ENCODE data around the gene ZFP57.
"Not testable (repeated sequence)": the region's sequence is repeated elsewhere in the genome, so short reads cannot be mapped to it uniquely, and the experiment has no call there.

ZFP57 gene

DNA sequence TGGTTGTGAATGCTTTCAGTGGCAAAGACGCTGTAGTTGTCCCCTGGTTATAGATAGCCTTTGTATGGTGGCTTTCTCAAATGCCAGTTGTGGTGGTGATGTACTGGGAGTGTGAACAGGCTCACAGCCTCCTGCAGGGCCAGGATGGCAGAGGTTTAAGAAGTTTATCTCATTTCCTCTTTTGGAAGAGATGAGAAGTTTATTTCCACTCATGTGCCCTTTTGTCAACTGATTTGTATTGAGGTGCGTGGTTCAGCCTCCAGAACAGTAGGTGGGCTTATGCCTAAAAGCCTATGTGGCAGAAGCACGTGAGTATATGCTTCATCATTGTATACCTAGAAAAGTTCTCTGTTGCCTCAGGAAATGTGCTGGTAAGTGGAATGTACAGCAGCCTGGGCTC, 13.7 kb upstream of the ZFP57 start:
- DNase-seq, result no peak

DNA sequence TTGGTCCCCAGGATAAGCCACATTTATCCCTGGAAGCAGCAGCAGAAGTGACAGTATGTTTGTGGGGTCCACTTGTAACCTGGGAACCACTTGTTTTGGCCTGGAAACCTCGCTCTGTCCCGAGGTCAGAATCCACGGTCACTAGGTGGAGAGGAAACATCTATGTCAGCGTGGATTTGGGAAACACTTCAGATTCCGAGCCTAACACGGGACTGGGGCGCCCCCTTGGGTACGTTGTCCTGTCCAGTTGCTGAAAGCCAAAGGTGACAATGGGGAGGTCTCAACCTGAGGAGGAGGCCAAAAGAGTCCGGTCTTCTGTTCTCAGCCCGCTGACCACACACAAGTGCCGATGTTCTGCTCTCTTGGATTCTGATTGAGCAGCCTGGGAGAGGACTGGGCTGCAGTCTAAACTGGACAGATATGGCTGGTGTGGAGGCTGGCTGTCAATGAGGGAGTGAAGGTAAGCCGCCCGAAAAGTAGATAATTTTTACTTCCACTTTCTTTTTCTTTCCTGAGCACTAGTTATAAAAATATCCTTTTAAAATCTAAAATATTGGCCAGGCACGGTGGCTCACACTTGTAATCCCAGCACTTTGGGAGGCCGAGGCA, 4.9 kb upstream of the ZFP57 start:
- DNase-seq, result no peak

DNA sequence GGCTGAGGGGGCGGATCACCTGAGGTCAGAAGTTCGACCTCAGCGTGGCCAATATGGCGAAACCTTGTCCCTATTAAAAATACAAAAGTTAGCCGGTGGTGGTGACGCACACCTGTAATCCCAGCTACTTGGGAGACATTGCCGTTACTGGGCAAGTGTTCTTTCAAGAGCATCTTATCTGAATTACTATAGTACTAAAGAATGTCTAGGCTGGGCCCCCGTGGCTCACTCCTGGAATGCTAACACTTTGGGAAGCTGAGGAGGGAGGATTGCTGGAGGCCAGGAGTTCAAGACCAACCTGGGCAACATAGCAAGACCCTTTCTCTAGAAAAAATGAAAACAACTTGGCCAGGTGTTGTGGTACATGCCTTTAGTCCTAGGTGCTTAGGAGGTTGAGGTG, 859 bp upstream of the ZFP57 start:
- no peak for DNase-seq

DNA sequence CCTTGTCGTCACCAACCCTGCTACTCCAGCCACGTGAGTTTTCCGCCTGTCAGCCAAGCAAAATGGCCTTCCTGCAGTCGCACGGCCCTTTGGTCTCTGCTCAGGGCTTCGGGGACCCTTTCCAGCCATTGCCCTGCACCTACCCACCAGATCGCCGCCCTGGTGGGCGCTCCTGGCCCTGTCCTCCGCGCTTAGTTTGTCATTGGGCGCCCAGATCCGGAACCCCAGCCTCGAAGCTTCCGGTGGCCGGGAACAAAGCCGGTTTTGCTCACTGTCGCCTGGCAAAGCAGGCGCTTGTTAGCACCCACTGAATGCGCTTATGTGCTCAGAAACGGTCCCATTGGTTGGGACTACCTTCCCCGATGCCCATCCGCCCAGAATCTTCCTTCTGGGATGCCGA, 536 bp downstream of the ZFP57 start:
- DNase-seq, result no peak

DNA sequence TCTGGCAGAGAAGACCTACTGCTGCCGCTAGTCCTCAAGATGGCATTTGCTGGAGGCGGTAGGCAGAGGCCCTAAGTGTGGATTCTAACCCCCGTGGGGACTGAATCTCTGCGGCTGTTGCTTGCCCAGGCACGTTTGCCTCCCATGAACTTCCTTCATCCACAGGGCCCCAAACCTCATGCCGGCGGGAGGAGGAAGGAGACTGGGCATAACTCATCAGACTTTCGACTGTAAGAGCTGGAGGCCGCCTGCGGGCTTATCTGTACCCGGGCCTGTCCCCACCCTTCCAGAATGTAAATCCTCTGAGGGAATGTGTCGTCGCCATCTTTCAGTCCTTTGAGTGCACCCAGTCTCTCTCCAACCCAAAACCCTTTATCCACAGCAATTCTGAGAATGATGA, 990 bp downstream of the ZFP57 start:
- no peak for DNase-seq

DNA sequence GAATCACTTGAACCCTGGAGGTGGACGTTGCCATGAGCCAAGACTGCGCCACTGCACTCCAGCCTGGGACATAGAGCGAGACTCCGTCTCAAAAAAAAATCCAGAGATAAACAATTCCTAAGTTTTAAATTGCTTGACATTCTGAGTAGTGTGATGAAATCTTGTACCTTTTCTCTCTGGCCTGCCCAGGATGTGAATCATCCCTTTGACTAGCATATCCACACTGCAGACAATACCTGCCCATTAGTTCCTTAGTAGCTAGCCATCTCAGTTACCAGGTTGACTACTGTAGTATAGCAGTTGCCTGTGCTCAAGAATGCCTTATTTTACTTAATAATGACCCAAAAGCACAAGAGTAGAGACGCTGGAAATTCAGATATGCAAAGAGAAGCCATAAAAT, 2.8 kb downstream of the ZFP57 start:
- no peak for DNase-seq

DNA sequence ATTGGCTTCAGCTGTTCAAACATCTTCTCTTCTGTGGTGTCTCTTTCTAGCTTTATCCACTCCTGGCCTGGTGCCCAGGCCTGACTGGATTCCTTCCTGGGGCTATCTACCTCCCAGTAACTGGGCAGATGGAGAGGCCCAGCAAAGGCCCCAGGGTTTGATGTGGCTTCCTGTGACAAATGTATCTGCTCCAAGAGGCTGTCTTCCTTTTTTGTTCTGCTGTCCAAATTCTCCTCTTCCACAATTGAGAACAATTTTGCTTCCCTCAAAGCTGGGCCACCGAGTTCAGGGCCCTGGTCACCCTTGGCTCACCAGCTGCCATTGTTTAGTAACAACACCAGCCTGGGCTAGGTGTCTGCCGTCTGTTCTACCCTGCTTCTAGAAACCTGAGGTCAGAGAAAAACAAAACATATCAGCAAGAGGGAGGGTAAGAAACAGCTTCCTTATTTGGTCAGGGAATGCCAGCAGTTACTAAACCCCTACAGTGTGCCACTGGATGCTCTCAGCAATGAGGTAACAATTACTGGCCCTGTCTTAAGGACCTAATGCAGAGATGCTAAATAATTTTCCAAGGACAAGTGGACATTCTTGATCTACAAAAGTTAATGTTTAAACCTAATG, 3.9 kb downstream of the ZFP57 start:
- DNase-seq, result no peak

DNA sequence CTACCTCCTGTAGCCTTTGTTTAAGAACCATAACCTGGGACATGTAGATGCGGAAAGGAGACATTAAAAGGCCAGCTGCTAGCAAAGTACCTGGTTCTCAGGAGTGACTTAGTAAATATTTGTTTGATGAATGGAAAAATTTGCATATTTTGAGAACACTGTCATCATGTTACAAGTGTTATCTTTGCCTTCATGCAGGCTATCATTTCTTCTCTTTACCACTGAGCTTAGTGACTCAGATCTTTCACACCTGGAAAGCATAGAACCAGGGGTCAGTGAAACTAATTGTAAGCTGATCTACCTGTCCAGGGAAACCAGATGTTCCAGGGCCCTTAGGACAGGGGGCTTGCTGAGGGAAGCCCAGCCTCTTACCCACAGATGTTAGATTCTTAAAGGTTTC, 5.4 kb downstream of the ZFP57 start:
- no peak for DNase-seq

DNA sequence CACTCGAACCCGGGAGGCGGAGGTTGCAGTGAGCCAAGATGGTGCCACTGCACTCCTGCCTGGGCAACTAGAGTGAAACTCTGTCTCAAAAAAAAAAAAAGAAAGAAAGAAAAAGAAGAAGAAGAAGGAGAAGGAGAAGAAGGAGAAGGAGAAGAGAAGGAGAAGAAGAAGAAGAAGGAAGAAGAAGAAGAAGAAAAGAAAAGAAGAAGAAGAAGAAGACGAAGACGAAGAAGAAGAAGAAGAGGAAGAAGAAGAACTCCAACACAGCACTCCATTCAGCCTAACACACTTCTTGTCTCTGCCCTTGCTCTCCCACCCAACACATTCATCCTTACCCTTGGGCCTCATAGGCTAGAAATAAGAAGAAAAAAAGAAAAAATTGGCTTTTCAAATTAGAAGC, 6.9 kb downstream of the ZFP57 start:
- no peak for DNase-seq

DNA sequence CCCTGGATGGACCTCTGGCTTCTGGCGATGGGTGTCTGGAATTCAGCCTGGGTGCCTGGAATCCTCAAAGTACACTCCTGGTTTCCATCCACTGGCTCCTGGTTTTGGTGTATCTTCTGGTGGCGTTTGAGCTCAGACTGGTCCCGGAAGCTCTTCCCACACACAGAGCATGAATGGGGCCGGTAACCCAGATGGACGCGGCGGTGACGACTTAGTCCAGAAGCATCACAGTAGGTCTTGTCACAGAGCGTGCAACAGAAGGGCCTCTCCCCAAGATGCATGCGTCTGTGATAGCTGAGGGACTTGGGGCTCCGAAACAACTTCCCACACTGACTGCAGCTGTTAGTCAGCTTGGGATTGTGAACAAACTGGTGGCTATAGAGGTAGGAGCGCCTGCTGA, 7.8 kb downstream of the ZFP57 start:
- DNase-seq, result no peak

DNA sequence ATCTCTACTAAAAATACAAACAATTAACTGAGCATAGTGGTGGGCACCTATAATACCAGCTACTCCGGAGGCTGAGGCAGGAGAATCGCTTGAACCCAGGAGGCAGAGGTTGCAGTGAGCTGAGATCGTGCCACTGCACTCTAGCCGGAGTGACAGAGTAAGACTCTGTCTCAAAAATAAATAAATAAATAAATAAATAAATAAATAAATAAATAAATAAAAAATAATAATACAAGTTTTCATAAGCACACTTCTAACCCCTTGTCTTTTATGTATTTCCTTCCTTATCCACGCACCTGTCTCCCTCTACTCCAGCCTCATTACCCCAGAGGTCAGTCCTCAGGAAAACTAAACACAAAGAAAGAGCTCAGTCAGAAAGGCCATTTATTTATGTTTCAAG, 8.8 kb downstream of the ZFP57 start:
- DNase-seq, result not testable (repeated sequence)

DNA sequence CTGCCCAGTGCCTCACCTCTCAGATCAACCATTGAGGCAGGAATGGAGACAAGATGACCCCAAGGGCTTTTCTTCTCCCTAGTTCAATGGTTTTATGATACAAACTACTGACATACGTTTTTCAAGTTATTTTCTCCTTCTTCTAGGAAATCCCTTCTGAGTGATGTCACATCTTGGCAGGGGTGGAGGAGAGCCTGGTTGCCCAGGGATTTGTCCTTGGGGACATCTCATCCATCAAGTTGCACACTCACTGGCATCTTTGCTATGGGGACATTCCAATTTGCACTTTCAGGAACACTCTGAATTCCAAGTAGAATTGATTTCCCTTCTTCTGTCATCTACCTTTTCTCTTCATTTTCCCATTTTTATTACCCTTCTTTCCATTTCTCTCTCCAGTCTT, 9.9 kb downstream of the ZFP57 start:
- no peak for DNase-seq

DNA sequence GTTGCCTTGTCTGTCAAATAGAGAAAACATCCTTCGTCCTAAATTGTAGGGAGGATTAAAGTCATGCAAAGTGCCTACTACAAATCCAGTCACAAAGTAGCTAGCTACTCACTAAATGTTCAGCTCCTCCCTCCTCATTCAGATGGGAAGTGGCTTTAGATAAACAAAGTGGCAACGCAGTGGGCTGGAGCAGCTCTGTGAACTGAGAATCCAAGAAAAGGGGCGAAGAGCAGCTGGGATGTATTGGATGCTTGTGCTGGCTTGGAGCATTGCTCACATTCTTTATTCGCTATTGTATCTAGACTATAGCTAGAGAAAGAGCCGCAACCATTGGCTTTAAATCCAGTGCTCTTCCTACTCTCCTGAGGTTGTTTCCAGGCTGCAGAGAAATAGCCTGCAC, 13.8 kb downstream of the ZFP57 start:
- no peak for DNase-seq

DNA sequence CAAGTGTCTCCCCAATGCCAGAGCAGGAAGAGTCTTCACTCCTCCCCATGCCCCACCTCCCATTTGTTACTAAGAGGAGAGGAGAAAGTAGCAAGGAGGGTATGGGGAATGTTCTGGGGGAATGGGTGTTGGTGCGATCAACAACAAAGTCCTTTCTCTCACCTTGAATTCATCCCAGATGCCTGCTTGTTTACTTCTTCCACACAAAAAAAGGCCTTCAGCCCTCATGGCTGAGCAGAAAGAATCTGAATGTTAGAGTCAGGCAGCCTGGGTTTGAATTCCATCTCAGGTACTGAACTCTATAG, 14.2 kb downstream of the ZFP57 start:
- DNase-seq, result no peak

DNA sequence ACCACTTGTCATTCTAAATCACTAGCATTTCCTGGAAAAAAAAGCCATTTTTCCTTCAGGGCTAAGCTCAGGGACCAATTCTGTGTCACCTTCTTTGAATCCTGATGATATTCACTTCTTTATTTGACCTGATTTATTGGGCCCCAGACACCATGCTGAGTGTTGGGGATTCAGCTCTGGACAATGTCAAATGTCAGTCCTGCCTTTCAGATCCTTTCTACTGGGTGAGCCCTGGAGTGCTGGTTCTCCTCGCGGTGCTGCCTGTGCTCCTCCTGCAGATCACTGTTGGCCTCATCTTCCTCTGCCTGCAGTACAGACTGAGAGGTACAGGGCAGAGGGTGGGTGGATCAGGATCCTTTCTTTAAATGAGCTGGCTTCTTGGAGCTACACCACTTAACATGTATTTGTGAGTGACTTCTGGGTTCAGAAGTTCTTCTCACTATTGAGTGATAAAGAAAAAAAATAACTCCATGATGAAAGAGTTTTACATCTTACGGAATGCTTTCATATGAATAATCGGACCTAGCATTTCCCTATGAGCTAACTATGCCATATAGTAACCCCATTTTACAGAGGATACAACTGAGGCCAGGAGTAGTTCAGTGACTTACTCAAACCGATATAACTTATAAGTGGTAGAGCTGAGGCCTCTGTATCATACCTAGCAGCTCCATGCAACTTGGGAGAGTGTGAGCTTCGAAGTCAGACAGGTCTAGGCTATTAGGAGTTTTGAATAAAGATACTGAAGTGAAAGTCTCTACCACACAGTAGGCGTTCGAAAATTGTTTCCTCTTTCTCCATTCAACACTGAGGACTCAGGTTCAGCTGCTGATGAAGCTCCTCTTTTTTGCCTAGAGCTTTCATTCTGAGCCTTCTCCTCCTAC, 14.8 kb downstream of the ZFP57 start:
- no peak for DNase-seq

DNA sequence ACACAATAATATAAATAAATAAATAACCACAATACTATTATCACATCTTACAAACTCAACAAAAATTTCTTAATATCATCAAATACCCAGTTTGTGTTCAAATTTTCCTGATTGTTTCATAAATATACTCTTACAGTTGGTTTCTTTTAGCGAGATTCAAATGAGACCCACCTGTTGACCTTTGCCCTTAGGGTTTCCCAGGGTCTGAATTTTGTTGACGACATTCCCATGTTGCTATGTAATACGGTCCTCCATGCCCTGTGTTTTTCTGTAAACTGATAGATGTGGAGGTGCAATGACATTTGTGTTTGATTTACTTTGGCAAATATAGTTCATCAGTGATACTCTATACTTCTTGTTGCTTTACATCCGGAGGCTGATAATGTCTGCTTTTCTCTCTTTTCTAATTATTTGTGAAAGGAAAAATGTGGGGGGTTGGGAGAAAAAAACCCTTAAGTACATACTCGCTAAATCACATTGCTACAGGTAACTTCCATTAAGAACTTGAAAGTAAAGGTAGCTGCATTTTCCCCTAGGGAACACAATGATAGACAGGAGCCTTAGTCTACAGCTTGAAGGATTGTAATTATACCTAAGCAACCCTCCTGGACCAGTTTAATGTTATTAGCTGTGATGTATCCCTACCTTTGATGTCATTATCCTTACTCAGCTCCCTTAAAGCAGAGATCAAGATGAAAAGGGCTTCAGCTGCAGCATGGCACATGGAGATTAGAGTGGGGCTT, 17.5 kb downstream of the ZFP57 start:
- no peak for DNase-seq

DNA sequence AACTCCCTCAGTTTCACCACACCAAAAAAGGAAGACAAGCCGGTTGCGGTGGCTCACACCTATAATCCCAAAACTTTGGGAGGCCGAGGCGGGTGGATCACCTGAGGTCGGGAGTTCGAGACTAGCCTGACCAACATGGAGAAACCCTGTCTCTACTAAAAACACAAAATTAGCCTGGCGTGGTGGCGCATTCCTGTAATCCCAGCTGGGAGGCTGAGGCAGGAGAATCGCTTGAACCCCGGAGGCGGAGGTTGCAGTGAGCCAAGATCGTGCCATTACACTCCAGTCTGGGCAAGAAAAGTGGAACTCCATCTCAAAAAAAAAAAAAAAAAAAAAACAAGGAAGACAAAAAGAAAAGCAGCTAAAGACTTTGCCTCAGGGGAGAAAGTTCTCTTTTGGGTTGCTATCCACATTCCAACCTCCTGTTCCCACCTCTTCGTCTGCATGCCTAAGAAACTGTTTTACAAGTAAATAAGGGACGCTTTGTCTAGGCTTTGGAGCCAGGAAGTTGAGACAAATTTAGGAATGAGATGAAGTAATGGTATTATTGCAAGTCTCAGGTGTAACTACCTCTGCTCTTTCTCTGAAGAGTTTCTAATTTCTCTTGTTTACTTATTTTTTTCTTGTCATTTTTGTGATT, 19.3 kb downstream of the ZFP57 start:
- not testable (repeated sequence) for DNase-seq

DNA sequence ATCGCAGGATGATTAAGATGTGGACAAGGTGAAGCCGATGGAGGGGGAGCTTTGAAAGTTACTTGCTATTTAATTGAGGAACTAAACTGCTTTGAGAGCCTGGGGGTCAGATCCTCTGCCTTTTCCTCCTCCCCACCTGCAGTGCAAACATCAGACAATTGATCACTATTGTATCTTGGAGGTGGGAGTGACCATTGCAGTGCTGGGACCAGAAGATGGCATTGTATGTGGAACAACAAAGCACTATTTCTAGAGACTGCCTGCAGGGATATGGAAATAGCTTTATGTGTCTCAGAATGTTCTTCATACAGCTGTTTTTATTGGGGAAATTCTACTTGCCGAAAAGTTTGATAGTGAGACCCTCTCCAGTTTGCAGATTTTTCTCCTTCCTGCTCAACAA, 19.9 kb downstream of the ZFP57 start:
- DNase-seq, result no peak

DNA sequence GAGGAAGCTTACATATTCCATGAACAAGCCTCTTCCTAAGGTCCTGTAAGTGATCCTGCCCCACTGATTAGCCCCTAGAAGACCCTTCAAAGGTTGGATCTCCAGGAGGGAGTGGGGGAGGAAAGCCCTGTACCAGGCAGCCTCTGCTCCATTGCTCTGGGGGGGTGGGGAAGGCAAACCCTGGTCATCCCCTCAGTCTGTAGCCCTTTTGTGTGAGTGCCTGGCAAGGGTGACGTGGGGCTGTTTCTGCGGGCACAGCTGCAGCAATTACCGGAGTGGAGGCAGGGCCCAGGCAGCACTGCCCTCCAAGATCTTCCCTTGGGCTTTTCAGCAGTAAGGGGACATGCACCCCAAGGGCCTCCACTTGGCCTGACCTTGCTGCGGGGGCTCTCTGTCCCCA, 24.2 kb downstream of the ZFP57 start, which contains the start of gene MOG:
TSS of gene MOG (plus strand) at position 295 of the 400 bp plus-strand sequence. CDS start 118 bp downstream, outside the sequence.
- no peak for DNase-seq

DNA sequence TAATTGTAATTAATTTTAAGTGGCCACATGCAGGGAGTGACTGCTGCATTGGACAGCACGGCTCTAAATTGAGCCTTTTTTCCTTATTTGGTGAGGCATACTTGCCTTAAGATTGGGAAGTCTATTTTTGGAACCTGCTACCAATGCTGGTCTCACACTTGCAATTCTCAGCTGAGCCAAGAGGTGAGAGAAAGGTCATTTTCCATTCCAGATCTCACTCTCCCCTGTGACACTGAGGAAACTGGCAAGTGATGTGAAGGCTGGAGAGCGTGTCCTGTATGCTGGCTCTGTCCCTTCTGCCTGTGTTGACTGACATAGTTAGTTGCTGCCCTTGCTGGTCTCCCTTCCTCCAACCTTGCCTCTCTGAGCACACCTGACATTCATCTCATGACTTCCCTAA, 24.8 kb downstream of the ZFP57 start:
- DNase-seq, result no peak

DNA sequence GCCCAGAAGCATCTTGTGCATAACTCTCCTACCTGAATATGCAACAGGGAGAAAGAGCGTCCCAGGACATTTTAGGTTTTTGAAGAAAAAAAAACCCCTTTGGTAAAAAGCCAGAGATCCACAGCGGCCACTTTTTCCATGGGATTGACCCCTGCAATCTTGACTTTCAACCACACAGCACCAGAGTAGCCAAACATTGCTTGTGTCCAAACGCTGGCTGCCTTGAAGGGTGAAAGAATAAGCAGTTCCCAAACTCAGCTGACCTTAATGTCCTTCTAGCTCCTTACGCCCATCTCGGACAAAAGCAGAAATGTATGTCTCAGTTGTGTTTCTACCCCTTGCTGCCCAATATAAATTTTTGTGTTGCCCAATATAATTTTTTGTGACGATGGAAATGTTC, 25.3 kb downstream of the ZFP57 start:
- no peak for DNase-seq

DNA sequence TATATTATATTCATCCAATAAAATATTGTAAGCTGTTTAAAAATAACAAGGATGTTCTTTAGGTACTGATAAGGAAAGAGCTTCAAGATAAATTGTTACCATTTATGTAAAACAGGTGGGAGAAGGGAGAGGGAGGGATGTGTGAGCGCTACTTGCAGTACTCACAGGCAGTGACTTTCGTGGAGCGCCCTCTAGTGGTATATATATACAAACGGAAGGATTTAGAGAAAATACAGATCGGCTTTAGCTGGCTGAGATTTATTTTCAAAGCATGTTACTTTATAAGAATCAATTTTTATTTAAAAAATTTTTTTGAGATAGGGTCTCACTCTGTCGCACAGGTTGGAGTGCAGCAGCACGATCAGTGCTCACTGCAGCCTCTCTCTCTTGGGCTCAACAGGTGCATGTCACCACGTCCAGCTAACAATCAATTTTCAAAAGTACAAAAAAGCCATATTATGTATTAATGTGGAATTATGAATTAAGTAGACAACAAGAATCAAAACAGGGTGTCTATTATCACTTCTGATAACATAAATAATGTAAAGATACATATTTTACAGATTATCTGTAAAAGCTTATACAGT, 27.4 kb downstream of the ZFP57 start:
- peak; percentile 34 for DNase-seq

DNA sequence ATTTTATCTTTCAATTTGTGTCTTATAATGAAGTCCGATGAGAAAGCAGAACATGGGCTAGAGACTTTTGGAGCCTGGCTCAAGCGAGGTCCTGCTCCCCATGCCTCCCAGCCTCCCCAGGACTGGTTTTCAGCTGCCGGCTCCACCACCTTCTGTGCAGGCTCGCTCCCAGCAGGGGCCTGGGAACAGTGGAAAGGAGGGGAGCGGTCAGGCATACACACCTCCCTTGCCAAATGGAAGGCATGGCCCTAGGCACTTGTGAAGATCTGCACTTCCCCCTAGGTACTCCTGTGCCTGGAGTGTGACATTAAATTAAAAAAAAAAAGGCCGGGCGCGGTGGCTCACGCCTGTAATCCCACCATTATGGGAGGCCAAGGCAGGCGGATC, 28.8 kb downstream of the ZFP57 start:
- no peak for DNase-seq
